G401.6 (cell line): ENCODE data around the gene SKOR2.
"Not testable (repeated sequence)": the region's sequence is repeated elsewhere in the genome, so short reads cannot be mapped to it uniquely, and the experiment has no call there.

Experiments
- FAIRE-seq: peaks from 2 replicates; lab custom pipeline; 2012; peaks lifted over from hg19 to GRCh38; lab: Jason Lieb, UNC

Gene SKOR2

GRCh38 chr18:47187721-47188120 is 63.7 kb downstream of the SKOR2 start:
- no peak for FAIRE-seq

DNA sequence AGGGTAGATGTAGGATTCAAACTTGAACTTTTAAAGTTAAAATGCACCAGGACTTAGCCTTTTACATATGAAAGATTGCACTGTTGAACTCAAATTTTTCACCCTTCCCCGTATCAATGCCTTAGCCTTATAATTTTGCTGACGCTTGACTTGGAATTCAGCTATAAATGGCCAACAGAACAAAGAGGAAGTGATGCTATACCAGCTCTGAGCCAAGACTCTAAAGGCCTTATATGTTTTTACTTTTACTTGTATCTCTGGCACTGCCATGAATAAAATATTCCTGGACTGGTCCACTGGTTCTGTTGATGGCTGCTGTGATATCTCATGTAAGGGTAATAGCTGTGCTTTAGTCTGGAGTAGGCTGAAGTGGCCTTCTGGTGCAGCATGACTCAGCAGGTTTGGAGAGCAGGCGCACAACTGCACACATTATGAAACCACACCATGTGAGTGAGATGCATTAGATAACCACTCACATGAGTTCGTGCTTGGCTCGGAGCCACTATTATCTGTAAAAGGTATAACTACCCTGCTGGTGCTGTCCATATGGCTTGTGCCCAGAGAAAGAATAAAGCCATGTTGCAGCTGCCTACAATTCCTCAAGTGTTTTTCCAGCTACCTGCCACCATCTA is 66.9 kb downstream of the SKOR2 start:
- FAIRE-seq, result no peak

- FAIRE-seq, result not testable (repeated sequence)
These were observed 69.3 kb downstream of the SKOR2 start for GRCh38 chr18:47182156-47182555.

GRCh38 chr18:47180765-47181164 is 70.7 kb downstream of the SKOR2 start:
- no peak for FAIRE-seq

GRCh38 chr18:47179520-47179919 is 71.9 kb downstream of the SKOR2 start:
- no peak for FAIRE-seq

GRCh38 chr18:47175898-47176575 is 75.4 kb downstream of the SKOR2 start, which contains the start of gene IER3IP1:
Gene IER3IP1, minus strand, starts transcription at chr18:47176364. Its CDS starts 87 bp downstream, at chr18:47176277.
- peak; percentile 92 for FAIRE-seq

DNA sequence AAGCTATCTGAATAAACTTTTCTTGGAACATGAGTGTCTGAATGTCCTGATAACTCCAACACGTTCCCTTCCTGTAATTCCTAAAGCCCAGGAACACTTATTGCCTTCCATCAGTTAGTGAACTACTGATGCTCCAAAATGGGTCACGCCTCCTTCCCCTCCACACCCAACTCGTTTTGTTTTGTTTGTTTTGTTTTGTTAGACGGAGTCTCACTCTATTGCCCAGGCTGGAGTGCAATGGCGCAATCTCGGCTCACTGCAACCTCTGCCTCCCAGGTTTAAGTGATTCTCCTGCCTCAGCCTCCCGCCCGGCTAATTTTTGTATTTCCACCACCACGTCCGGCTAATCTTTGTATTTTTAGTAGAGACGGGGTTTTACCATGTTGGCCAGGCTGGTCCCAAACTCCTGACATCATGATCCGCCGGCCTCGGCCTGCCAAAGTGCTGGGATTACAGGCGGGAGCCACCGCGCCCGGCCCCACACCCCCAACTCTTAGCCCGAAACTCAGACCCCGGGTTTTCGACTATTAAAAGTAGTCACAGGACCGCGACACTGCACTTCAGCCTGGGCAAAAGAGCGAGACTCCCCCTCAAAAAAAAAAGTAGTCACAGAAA is 76.1 kb downstream of the SKOR2 start:
- no peak for FAIRE-seq

- no peak for FAIRE-seq
These were observed 76.8 kb downstream of the SKOR2 start for GRCh38 chr18:47174545-47175116.

DNA sequence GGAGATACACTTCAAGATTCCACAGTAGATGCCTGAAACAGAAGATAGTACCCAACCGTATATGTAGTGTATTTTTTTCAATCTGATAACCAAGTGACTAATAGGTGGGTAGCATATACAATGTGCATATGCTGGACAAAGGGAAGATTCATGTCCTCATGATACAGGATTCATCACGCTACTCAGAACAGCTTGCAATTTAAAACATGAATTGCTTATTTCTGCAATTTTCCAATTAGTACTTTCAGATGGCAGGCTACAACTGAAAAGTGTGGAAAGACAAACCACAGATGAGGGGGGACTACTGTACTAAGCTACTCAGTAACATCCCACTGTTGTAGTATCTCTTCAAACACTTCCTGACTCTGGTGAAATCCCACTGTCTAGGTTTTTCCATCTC is 79.0 kb downstream of the SKOR2 start:
- no peak for FAIRE-seq

GRCh38 chr18:47168913-47169312 is 82.5 kb downstream of the SKOR2 start:
- FAIRE-seq, result no peak

- FAIRE-seq, result no peak
These were observed 83.0 kb downstream of the SKOR2 start for GRCh38 chr18:47168509-47168908.

DNA sequence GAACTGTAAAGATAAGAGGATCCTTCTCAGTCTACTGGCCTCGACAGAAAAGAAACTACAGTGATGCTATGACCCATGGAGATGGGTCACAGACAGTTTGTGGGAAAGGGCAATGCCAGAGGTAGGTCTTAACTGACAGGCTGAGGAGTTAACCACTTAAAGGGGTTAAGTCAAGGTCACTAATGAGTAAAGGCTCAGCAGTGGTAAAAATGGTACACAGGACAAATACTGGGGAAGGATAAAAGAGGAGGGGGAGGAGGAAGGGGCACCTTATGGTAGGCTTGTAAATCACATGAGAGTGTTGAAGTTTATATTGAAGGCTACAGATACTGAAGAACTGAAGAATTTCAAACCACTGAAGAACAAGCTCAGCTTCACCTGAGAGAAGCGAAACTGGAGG is 85.2 kb downstream of the SKOR2 start:
- FAIRE-seq, result no peak

GRCh38 chr18:47163241-47163640 is 88.2 kb downstream of the SKOR2 start:
- FAIRE-seq, result no peak

GRCh38 chr18:47160256-47160655 is 91.2 kb downstream of the SKOR2 start:
- no peak for FAIRE-seq

DNA sequence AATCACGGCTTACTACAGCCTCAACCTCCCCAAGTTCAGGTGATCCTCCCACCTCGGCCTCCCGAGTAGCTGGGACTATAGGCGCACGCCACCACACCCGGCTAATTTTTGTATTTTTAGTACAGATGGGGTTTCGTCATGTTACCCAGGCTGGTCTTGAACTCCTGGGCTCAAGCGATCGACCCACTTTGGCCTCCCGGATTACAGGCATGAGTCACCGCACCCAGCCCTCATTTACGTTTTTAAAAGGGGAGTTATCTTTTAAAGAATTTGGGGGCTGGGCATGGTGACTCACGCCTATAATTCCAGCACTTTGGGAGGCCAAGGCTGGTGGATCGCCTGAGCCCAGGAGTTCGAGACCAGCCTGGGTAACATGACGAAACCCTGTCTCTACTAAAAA is 93.1 kb downstream of the SKOR2 start:
- FAIRE-seq, result not testable (repeated sequence)
